MG63 (cell line): ENCODE measurements around the gene PKIB. TPM values are rescaled to one million over a fixed set of nuclear protein-coding genes. Genes with fewer than 3 reads are reported as not detected.

Experiments used
- DNase-seq: peaks from one replicate; pipeline ENCODE4 v3.0.0-alpha.2; 2020
- H3K27me3 ChIP-seq: fragments of 250-450 bp; sonication (Bioruptor Pico); 2 replicates; pipeline ENCODE4 v1.5.1; 2020; ENCODE audit warnings: mild to moderate bottlenecking, moderate library complexity
- H3K36me3 ChIP-seq: fragments of 250-450 bp; sonication (Bioruptor Pico); 2 replicates; pipeline ENCODE4 v1.5.1; 2020; ENCODE audit warnings: mild to moderate bottlenecking, moderate library complexity
- H3K4me3 ChIP-seq: fragments of 250-450 bp; sonication (Bioruptor Pico); 2 replicates; pipeline ENCODE4 v1.5.1; 2020; ENCODE audit warnings: mild to moderate bottlenecking, moderate library complexity
- H3K9me3 ChIP-seq: fragments of 250-450 bp; sonication (Bioruptor Pico); 2 replicates; pipeline ENCODE4 v1.5.1; 2020; ENCODE audit warnings: mild to moderate bottlenecking, moderate library complexity
- total RNA-seq: library from RNA; depleted of rRNA; stranded (reverse); fragments of >200 nt; shearing (Covaris generic); gene quantifications from 2 replicates; pipeline ENCODE4 v1.2.3, GENCODE V29; 2014; ENCODE audit warnings: low replicate concordance

The PKIB gene
- total RNA-seq, 1 experiment from 2014 or later = not detected

- H3K36me3 ChIP-seq = no peaks in the 10 kb centered on the region
- H3K27me3 ChIP-seq = no peaks in the 10 kb centered on the region
- H3K4me3 ChIP-seq = no peak overlapping the region
- no peaks in the 10 kb centered on the region for H3K9me3 ChIP-seq
- DNase-seq = no peak
Measured at GRCh38 chr6:122650403-122650802, 40.2 kb downstream of the PKIB start.

GRCh38 chr6:122651031-122651430 is 40.8 kb downstream of the PKIB start:
- Histone ChIP-seq H3K4me3 (no peak overlapping the region), H3K27me3 (no peaks in the 10 kb centered on the region), H3K9me3 (no peaks in the 10 kb centered on the region), H3K36me3 (no peaks in the 10 kb centered on the region)
- no peak for DNase-seq

- no peaks in the 10 kb centered on the region for H3K27me3 ChIP-seq
- no peaks in the 10 kb centered on the region for H3K9me3 ChIP-seq
- no peak overlapping the region for H3K4me3 ChIP-seq
- DNase-seq = no peak
- no peaks in the 10 kb centered on the region for H3K36me3 ChIP-seq
Measured at GRCh38 chr6:122651604-122652003, 41.4 kb downstream of the PKIB start.

- no peak overlapping the region for H3K4me3 ChIP-seq
- DNase-seq = no peak
- H3K9me3 ChIP-seq = no peaks in the 10 kb centered on the region
- H3K27me3 ChIP-seq = no peaks in the 10 kb centered on the region
- no peaks in the 10 kb centered on the region for H3K36me3 ChIP-seq
Measured at GRCh38 chr6:122652431-122652830, 42.2 kb downstream of the PKIB start.

GRCh38 chr6:122653094-122653493 is 42.9 kb downstream of the PKIB start:
- no peak overlapping the region for H3K4me3 ChIP-seq
- no peak for DNase-seq
- H3K27me3 ChIP-seq = no peaks in the 10 kb centered on the region
- H3K9me3 ChIP-seq = no peaks in the 10 kb centered on the region
- no peaks in the 10 kb centered on the region for H3K36me3 ChIP-seq

- Histone ChIP-seq H3K27me3 (no peaks in the 10 kb centered on the region), H3K36me3 (no peaks in the 10 kb centered on the region), H3K4me3 (no peak overlapping the region), H3K9me3 (no peaks in the 10 kb centered on the region)
- no peak for DNase-seq
Measured at GRCh38 chr6:122654012-122654411, 43.8 kb downstream of the PKIB start.

- Histone ChIP-seq H3K4me3 (no peak overlapping the region), H3K36me3 (no peaks in the 10 kb centered on the region), H3K9me3 (no peaks in the 10 kb centered on the region), H3K27me3 (no peaks in the 10 kb centered on the region; the same call in 1 of the 2 replicates)
- no peak for DNase-seq
Measured at GRCh38 chr6:122657601-122658000, 47.4 kb downstream of the PKIB start.

- H3K27me3 ChIP-seq = no peaks in the 10 kb centered on the region; the same call in 1 of the 2 replicates
- no peaks in the 10 kb centered on the region for H3K9me3 ChIP-seq
- H3K4me3 ChIP-seq = no peak overlapping the region
- H3K36me3 ChIP-seq = no peaks in the 10 kb centered on the region
- DNase-seq = no peak
Measured at GRCh38 chr6:122660296-122660695, 50.1 kb downstream of the PKIB start.

- Histone ChIP-seq H3K9me3 (no peaks in the 10 kb centered on the region), H3K36me3 (no peaks in the 10 kb centered on the region), H3K27me3 (no peaks in the 10 kb centered on the region; the same call in 1 of the 2 replicates), H3K4me3 (no peak overlapping the region)
- DNase-seq = no peak
Measured at GRCh38 chr6:122663981-122664380, 53.8 kb downstream of the PKIB start.

GRCh38 chr6:122665929-122666328 is 55.7 kb downstream of the PKIB start:
- no peak for DNase-seq
- Histone ChIP-seq H3K4me3 (no peak overlapping the region), H3K36me3 (no peaks in the 10 kb centered on the region), H3K9me3 (no peaks in the 10 kb centered on the region), H3K27me3 (no peaks in the 10 kb centered on the region)

GRCh38 chr6:122666418-122666817 is 56.2 kb downstream of the PKIB start:
- no peaks in the 10 kb centered on the region for H3K36me3 ChIP-seq
- DNase-seq = no peak
- H3K4me3 ChIP-seq = no peak overlapping the region
- H3K27me3 ChIP-seq = no peaks in the 10 kb centered on the region
- H3K9me3 ChIP-seq = no peaks in the 10 kb centered on the region

- Histone ChIP-seq H3K4me3 (no peak overlapping the region), H3K27me3 (no peaks in the 10 kb centered on the region), H3K9me3 (no peaks in the 10 kb centered on the region), H3K36me3 (no peaks in the 10 kb centered on the region)
- no peak for DNase-seq
Measured at GRCh38 chr6:122669418-122669817, 59.2 kb downstream of the PKIB start.

GRCh38 chr6:122669868-122670267 is 59.7 kb downstream of the PKIB start:
- H3K4me3 ChIP-seq = no peak overlapping the region

GRCh38 chr6:122671251-122671650 is 61.0 kb downstream of the PKIB start:
- Histone ChIP-seq H3K9me3 (no peaks in the 10 kb centered on the region), H3K4me3 (no peak overlapping the region), H3K27me3 (no peaks in the 10 kb centered on the region), H3K36me3 (no peaks in the 10 kb centered on the region)
- no peak for DNase-seq

More at GRCh38 chr6:122669868-122670267, 59.7 kb downstream of the PKIB start:
- H3K36me3 ChIP-seq = no peaks in the 10 kb centered on the region
- H3K9me3 ChIP-seq = no peaks in the 10 kb centered on the region
- no peak for DNase-seq
- no peaks in the 10 kb centered on the region for H3K27me3 ChIP-seq

GRCh38 chr6:122673343-122673961 is 63.2 kb downstream of the PKIB start:
- H3K36me3 ChIP-seq = no peaks in the 10 kb centered on the region
- no peaks in the 10 kb centered on the region for H3K9me3 ChIP-seq
- H3K27me3 ChIP-seq = no peaks in the 10 kb centered on the region
- DNase-seq = no peak
- no peak overlapping the region for H3K4me3 ChIP-seq

GRCh38 chr6:122676146-122676545 is 65.9 kb downstream of the PKIB start:
- no peaks in the 10 kb centered on the region for H3K36me3 ChIP-seq
- H3K27me3 ChIP-seq = no peaks in the 10 kb centered on the region
- DNase-seq = no peak
- no peaks in the 10 kb centered on the region for H3K9me3 ChIP-seq
- no peak overlapping the region for H3K4me3 ChIP-seq

GRCh38 chr6:122676688-122677087 is 66.5 kb downstream of the PKIB start:
- Histone ChIP-seq H3K36me3 (no peaks in the 10 kb centered on the region), H3K27me3 (no peaks in the 10 kb centered on the region), H3K9me3 (no peaks in the 10 kb centered on the region), H3K4me3 (no peak overlapping the region)
- DNase-seq = no peak

GRCh38 chr6:122677406-122677805 is 67.2 kb downstream of the PKIB start:
- DNase-seq = no peak
- H3K9me3 ChIP-seq = no peaks in the 10 kb centered on the region
- H3K4me3 ChIP-seq = no peak overlapping the region
- no peaks in the 10 kb centered on the region for H3K36me3 ChIP-seq
- no peaks in the 10 kb centered on the region for H3K27me3 ChIP-seq

GRCh38 chr6:122678841-122679240 is 68.6 kb downstream of the PKIB start:
- Histone ChIP-seq H3K9me3 (no peaks in the 10 kb centered on the region), H3K27me3 (no peaks in the 10 kb centered on the region), H3K36me3 (no peaks in the 10 kb centered on the region), H3K4me3 (no peak overlapping the region)
- no peak for DNase-seq
